Naive thymus-derived CD4-positive, alpha-beta T cell (primary cell): ENCODE data around the gene TRAP1. TPM values are rescaled to one million over a fixed set of nuclear protein-coding genes. Genes with fewer than 3 reads are reported as not detected.
"Not testable (repeated sequence)": the region's sequence is repeated elsewhere in the genome, so short reads cannot be mapped to it uniquely, and the experiment has no call there.

Experiments
- ATAC-seq: fragments of 150-1000 bp; cut with Tn5 transposase; 2 replicates; pipeline ENCODE4 v1.10.0; 2021; ENCODE audit warnings: mild to moderate bottlenecking, moderate library complexity
- CTCF ChIA-PET: fragments of 350-600 bp; sonication (Branson Sonifier 250); formaldehyde crosslinking; loops from one replicate; lab custom pipeline; 2021; ENCODE audit warnings: antibody characterized with exemption; lab: Charles Lee
- POLR2A ChIA-PET: fragments of 350-600 bp; sonication (Branson Sonifier 250); formaldehyde crosslinking; loops from one replicate; lab custom pipeline; 2021; ENCODE audit warnings: antibody characterized with exemption, inconsistent platforms; lab: Charles Lee
- DNase-seq, 9 donors: peaks; one replicate each; pipeline versions ENCODE4 v3.0.0 to v3.0.0-alpha.2; 2020 to 2022; ENCODE audit warnings: mixed read lengths in 1 of 9
- H3K27ac ChIP-seq: one replicate; pipeline ENCODE4 v1.7.0; 2013; ENCODE audit warnings: mild to moderate bottlenecking, low read depth, low read length, moderate library complexity
- H3K27me3 ChIP-seq, 2 donors: one replicate each; pipeline ENCODE4 v1.7.0; 2013; ENCODE audit warnings: low read length in 2 of 2, mild to moderate bottlenecking in 2 of 2, moderate library complexity in 2 of 2; ENCODE audit not compliant: control insufficient read depth in 2 of 2, insufficient read depth in 2 of 2
- H3K36me3 ChIP-seq, 3 experiments: 1 replicate in 2 of 3; 2 replicates in 1 of 3; pipeline ENCODE4 v1.7.0; 2013; ENCODE audit warnings: low read length in 3 of 3, mild to moderate bottlenecking in 3 of 3, moderate library complexity in 1 of 3; ENCODE audit not compliant: insufficient read depth in 3 of 3, control insufficient read depth in 2 of 3
- H3K4me1 ChIP-seq, 2 donors: one replicate each; pipeline ENCODE4 v1.7.0; 2013; ENCODE audit warnings: low read length in 2 of 2, mild to moderate bottlenecking in 2 of 2, moderate library complexity in 1 of 2; ENCODE audit not compliant: control insufficient read depth in 2 of 2, insufficient read depth in 2 of 2
- H3K4me3 ChIP-seq: 2 replicates; pipeline ENCODE4 v1.7.0; 2013; ENCODE audit warnings: mild to moderate bottlenecking, low read length
- H3K9me3 ChIP-seq, 3 experiments: 1 replicate in 2 of 3; 2 replicates in 1 of 3; pipeline ENCODE4 v1.7.0; 2013; ENCODE audit warnings: low read length in 3 of 3; ENCODE audit not compliant: control insufficient read depth in 2 of 3
- H3K27ac Mint-ChIP-seq, 9 donors: one replicate each; pipeline ENCODE4 v1.8.0; 2020 to 2022; ENCODE audit warnings: mixed read lengths in 9 of 9, mild to moderate bottlenecking in 8 of 9, moderate library complexity in 5 of 9, inconsistent platforms in 2 of 9
- H3K27me3 Mint-ChIP-seq, 5 donors: one replicate each; pipeline ENCODE4 v1.8.0; 2021 to 2022; ENCODE audit warnings: mixed read lengths in 5 of 5, mild to moderate bottlenecking in 1 of 5
- H3K36me3 Mint-ChIP-seq, 5 donors: one replicate each; pipeline ENCODE4 v1.8.0; 2020 to 2022; ENCODE audit warnings: mixed read lengths in 5 of 5, mild to moderate bottlenecking in 3 of 5, inconsistent platforms in 1 of 5
- H3K4me1 Mint-ChIP-seq, 7 donors: one replicate each; pipeline ENCODE4 v1.8.0; 2020 to 2022; ENCODE audit warnings: mixed read lengths in 7 of 7, mild to moderate bottlenecking in 3 of 7, inconsistent platforms in 1 of 7
- H3K4me3 Mint-ChIP-seq, 10 donors: one replicate each; pipeline ENCODE4 v1.8.0; 2020 to 2022; ENCODE audit warnings: mild to moderate bottlenecking in 10 of 10, mixed read lengths in 10 of 10, moderate library complexity in 6 of 10, inconsistent platforms in 2 of 10
- H3K9me3 Mint-ChIP-seq, 11 donors: one replicate each; pipeline ENCODE4 v1.8.0; 2020 to 2022; ENCODE audit warnings: mixed read lengths in 11 of 11, mild to moderate bottlenecking in 4 of 11, inconsistent platforms in 1 of 11, moderate library complexity in 1 of 11
- intact Hi-C, 2 donors: fragments of 100-400 bp; cut with micrococcal nuclease; formaldehyde crosslinking; loops; one replicate each; pipeline ENCODE4 v1.15.1; 2023
- polyA plus RNA-seq, 2 donors: library from polyadenylated mRNA; unstranded; fragments of 300-500 nt; fragmentation: Illumina TruSeq; gene quantifications; one replicate each; pipeline ENCODE4 v1.2.3, GENCODE V29; 2021
- total RNA-seq, 6 experiments: library from RNA in 5 of 6; stranded (reverse) in 5 of 6; gene quantifications; 1 replicate in 5 of 6; 2 replicates in 1 of 6; pipeline ENCODE4 v1.2.3 and lab custom pipeline; 2021 to 2026

TRAP1 gene
- total and polyA plus RNA-seq, 7 experiments from 2014 or later: 59.6 to 138 (median 123) TPM

DNA sequence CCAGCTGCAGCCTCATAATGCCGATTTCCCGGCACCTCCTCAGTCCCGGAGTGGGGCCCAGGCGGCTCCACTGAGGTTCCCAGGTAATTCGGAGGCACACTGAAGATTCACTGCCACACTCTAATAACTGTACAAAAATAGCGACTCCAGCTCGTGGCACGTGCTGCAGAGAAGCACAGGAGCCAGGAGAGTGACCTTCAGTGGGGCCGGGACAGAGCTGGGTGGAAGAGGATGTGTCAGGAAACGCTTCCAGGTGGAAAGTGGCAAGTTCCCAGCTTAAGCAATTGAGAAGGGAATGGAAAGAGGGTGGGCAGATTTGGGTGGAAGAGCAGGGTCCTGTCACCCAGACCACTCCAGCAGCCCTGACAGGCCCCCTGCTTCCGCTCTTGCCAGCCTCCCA, 3.1 kb upstream of the TRAP1 start:
- Mint-ChIP-seq H3K27me3 (no peaks in the 10 kb centered on the region), H3K27ac (no peak overlapping the region)

DNA sequence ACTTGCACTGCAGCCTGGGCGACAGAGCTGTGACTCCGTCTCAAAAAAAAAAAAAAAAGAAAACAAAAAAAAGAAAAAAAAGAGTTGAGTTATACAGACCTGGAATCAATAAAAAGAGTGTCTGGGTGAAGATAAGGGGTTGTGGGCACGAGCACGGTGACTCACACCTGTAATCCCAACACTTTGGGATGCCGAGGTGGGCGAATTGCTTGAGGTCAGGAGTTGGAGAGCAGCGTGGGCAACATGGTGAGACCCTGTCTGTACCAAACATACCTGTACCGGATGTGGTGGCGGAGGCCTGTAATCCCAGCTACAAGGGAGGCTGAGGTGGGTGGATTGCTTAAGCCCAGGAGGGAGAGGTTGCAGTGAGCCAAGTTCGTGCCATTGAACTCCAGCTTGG, 1.3 kb upstream of the TRAP1 start:
- H3K4me1 ChIP-seq: peaks cover 6 to 11% of the 10 kb centered on the region in 2 donors
- no peak overlapping the region for H3K27ac ChIP-seq
- peaks cover 12 to 35% (median 27%) of the 10 kb centered on the region in 7 donors for H3K4me1 Mint-ChIP-seq
- DNase-seq (no peak), ATAC-seq (no peak)
- POLR2A ChIA-PET: no interaction called here
- H3K9me3 ChIP-seq: no peaks in the 10 kb centered on the region
- intact Hi-C loops: loop anchor here in 1 of 2 donors (5.0 kb wide), 1 partner anchor 106 kb away; the partner anchor contains the start of gene SLX4
- peaks cover 0 to 9% (median 0%) of the 10 kb centered on the region in 3 experiments for H3K36me3 ChIP-seq
- CTCF ChIA-PET: no interaction called here
- H3K4me3 Mint-ChIP-seq: peak overlapping the region in 8 of 10 donors; percentile 27 to 89 (median 70)
- H3K27me3 Mint-ChIP-seq: no peaks in the 10 kb centered on the region
- no peak overlapping the region for H3K4me3 ChIP-seq
- peaks cover 0 to 4% (median 0%) of the 10 kb centered on the region in 11 donors for H3K9me3 Mint-ChIP-seq
- H3K27ac Mint-ChIP-seq: peak overlapping the region in 7 of 9 donors; percentile 33 to 91 (median 72)
- no peaks in the 10 kb centered on the region for H3K27me3 ChIP-seq
- H3K36me3 Mint-ChIP-seq: peaks cover 0 to 5% (median 4%) of the 10 kb centered on the region in 5 donors

More for the DNA sequence above, 3.1 kb upstream of the TRAP1 start:
- DNase-seq (no peak), ATAC-seq (no peak)
- Histone ChIP-seq H3K9me3 (no peaks in the 10 kb centered on the region), H3K27me3 (no peaks in the 10 kb centered on the region), H3K4me1 (peaks cover 6 to 11% of the 10 kb centered on the region in 2 donors), H3K27ac (no peak overlapping the region), H3K4me3 (no peak overlapping the region), H3K36me3 (peaks cover 0 to 4% (median 0%) of the 10 kb centered on the region in 3 experiments)
- Mint-ChIP-seq H3K4me3 (no peak overlapping the region), H3K9me3 (peaks cover 0 to 4% (median 0%) of the 10 kb centered on the region in 11 donors), H3K4me1 (peaks cover 0 to 17% (median 14%) of the 10 kb centered on the region in 7 donors), H3K36me3 (no peaks in the 10 kb centered on the region)
- CTCF ChIA-PET: no interaction called here
- POLR2A ChIA-PET: interaction anchor here (1.1 kb wide), 1 partner anchor 37 kb away, joined by 3 read pairs; no protein-coding TSS in a partner anchor
- intact Hi-C loops: no loop called here

DNA sequence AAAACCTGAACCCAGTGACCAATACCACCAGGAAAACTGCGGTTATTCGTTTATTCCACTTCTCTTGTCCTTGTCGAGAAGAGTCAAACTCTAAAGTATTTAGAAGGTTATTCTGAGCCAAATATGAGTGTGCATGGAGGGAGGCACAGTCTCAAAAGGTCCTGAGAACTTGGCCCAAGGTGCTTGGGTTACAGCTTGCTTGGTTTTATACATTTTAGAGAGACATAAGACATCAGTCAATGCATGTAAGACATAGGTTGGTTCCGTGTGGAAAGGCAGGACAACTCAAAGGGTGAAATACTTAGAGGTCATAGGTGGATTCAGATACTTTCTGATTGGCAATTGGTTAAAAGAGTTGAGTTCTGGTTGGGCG, 681 bp upstream of the TRAP1 start:
- Mint-ChIP-seq H3K36me3 (peaks cover 0 to 8% (median 4%) of the 10 kb centered on the region in 5 donors), H3K9me3 (peaks cover 0 to 4% (median 0%) of the 10 kb centered on the region in 11 donors), H3K27me3 (no peaks in the 10 kb centered on the region), H3K4me3 (peak overlapping the region; percentile 77 to 93 (median 84)), H3K4me1 (peaks cover 14 to 41% (median 32%) of the 10 kb centered on the region in 7 donors), H3K27ac (peak overlapping the region; percentile 67 to 96 (median 91))
- Histone ChIP-seq H3K4me3 (peak overlapping the region; percentile 67), H3K27me3 (no peaks in the 10 kb centered on the region), H3K9me3 (no peaks in the 10 kb centered on the region), H3K27ac (peak overlapping the region; percentile 94), H3K36me3 (peaks cover 0 to 15% (median 0%) of the 10 kb centered on the region in 3 experiments), H3K4me1 (peaks cover 6 to 11% of the 10 kb centered on the region in 2 donors)
- DNase-seq (no peak), ATAC-seq (no peak)
- ChIA-PET CTCF (interaction anchor here (1.6 kb wide), 1 partner anchor 163 kb away, joined by 3 read pairs; no protein-coding TSS in a partner anchor), POLR2A (interaction anchor here (0.7 to 1.5 kb wide), 5 partner anchors 14 to 163 kb away, joined by 3 to 9 read pairs (median 4); partner anchors contain the start of gene CREBBP)
- intact Hi-C loops: loop anchor here in 1 of 2 donors (5.0 kb wide), 1 partner anchor 106 kb away; the partner anchor contains the start of gene SLX4

DNA sequence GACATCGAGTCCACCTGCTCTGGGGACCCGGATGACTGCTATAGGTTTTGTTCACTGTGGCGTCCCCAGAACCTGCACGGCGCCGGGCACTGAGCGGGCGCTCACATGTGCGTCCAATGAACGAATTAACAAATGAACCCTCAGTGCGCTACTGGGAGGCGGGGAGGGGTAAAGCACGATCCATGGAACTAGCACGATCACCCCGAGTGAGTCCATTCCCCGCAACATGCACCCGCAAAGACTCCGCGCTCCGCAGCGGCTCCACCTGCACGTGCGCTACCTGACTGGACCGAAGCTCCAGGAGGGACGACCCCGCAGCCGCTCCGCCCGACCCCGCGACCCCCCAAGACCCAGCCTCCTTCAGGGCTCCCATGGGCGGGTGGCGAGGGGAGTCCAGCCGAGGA, 491 bp downstream of the TRAP1 start:
- Histone ChIP-seq H3K27me3 (no peaks in the 10 kb centered on the region), H3K36me3 (peaks cover 0 to 18% (median 0%) of the 10 kb centered on the region in 3 experiments), H3K4me3 (peak overlapping the region; percentile 67), H3K27ac (peak overlapping the region; percentile 94), H3K4me1 (peaks cover 6 to 11% of the 10 kb centered on the region in 2 donors), H3K9me3 (no peaks in the 10 kb centered on the region)
- Mint-ChIP-seq H3K36me3 (peaks cover 0 to 8% (median 4%) of the 10 kb centered on the region in 5 donors), H3K4me1 (peaks cover 16 to 52% (median 41%) of the 10 kb centered on the region in 7 donors), H3K4me3 (peak overlapping the region; percentile 81 to 94 (median 88)), H3K27me3 (no peaks in the 10 kb centered on the region), H3K9me3 (peaks cover 0 to 2% (median 0%) of the 10 kb centered on the region in 11 donors), H3K27ac (peak overlapping the region; percentile 61 to 95 (median 91))
- intact Hi-C loops: loop anchor here (1.0 to 5.0 kb wide), 6 partner anchors 27 to 590 kb away; partner anchors contain the start of genes CREBBP (in 1 of the 2), SLX4 (in 1 of the 2), ZNF174 (in 1 of the 2) and ZSCAN32 (in 1 of the 2)
- ChIA-PET CTCF (interaction anchor here (0.5 to 1.6 kb wide), 3 partner anchors 12 to 426 kb away, joined by 3 to 9 read pairs (median 6); no protein-coding TSS in a partner anchor), POLR2A (interaction anchor here (0.9 to 1.5 kb wide), 6 partner anchors 28 to 164 kb away, joined by 3 to 9 read pairs (median 4); partner anchors contain the start of gene CREBBP)
- ATAC-seq: peak; percentile 2
- DNase-seq: peak in 1 of 9 donors; percentile 13

DNA sequence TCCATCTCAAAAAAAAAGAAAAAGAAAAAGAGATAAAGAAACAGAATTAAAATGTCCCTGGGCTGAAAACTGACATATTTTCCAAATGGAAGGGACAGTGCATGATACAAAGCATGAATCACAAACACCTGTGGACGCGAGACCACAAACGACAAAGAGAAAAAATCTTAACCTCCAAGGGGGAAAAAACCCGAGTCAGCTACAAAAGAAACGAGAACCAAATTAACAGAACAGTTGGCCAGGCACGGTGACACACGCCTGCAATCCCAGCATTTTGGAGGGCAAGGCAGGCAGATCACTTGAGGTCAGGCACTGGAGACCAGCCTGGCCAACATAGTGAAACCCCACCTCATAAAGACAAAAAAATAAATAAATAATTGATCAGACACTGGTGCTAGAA, 1.9 kb downstream of the TRAP1 start:
- no peaks in the 10 kb centered on the region for H3K27me3 ChIP-seq
- CTCF ChIA-PET: no interaction called here
- H3K9me3 ChIP-seq: no peaks in the 10 kb centered on the region
- Mint-ChIP-seq H3K27me3 (no peaks in the 10 kb centered on the region), H3K4me3 (peak overlapping the region in 7 of 10 donors; percentile 1 to 86 (median 42)), H3K36me3 (peaks cover 0 to 8% (median 4%) of the 10 kb centered on the region in 5 donors), H3K4me1 (peaks cover 16 to 56% (median 41%) of the 10 kb centered on the region in 7 donors), H3K9me3 (no peaks in the 10 kb centered on the region), H3K27ac (peak overlapping the region in 2 of 9 donors; percentile 31 to 52)
- no peak overlapping the region for H3K4me3 ChIP-seq
- ATAC-seq (no peak), DNase-seq (no peak)
- H3K27ac ChIP-seq: no peak overlapping the region
- POLR2A ChIA-PET: no interaction called here
- H3K36me3 ChIP-seq: peaks cover 0 to 18% (median 0%) of the 10 kb centered on the region in 3 experiments
- intact Hi-C loops: loop anchor here in 1 of 2 donors (5.0 kb wide), 1 partner anchor 103 kb away; the partner anchor contains the start of gene SLX4
- H3K4me1 ChIP-seq: peaks cover 6 to 11% of the 10 kb centered on the region in 2 donors

DNA sequence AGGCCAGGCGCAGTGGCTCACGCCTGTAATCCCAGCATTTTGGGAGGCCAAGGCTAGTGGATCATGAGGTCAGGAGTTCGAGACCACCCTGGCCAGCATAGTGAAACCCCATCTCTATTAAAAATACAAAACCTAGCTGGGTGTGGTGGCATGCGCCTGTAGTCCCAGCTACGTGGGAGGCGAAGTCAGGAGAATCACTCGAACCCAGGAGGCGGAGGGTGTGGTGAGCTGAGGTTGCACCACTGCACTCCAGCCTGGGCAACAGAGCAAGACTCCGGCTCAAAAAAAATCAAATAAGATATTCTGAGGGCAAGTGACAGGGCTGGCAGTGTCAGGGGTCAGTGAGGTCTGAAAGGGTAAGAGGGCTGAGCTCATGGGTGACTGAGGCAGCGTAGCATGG, 2.9 kb downstream of the TRAP1 start:
- H3K36me3 Mint-ChIP-seq: peaks cover 0 to 11% (median 4%) of the 10 kb centered on the region in 5 donors
- H3K27ac Mint-ChIP-seq: peak overlapping the region in 2 of 9 donors; percentile 52 to 77

More for the DNA sequence above, 2.9 kb downstream of the TRAP1 start:
- POLR2A ChIA-PET, H3K9me3 ChIP-seq, H3K27me3 Mint-ChIP-seq, H3K27me3 ChIP-seq, H3K4me3 ChIP-seq, ATAC-seq, intact Hi-C loops, DNase-seq, H3K9me3 Mint-ChIP-seq, CTCF ChIA-PET, H3K27ac ChIP-seq: not testable (repeated sequence)
- Histone ChIP-seq H3K36me3 (peaks cover 0 to 21% (median 0%) of the 10 kb centered on the region in 3 experiments), H3K4me1 (peaks cover 6 to 11% of the 10 kb centered on the region in 2 donors)
- H3K4me3 Mint-ChIP-seq: peak overlapping the region in 4 of 10 donors; percentile 35 to 78 (median 41)
- H3K4me1 Mint-ChIP-seq: peaks cover 17 to 59% (median 45%) of the 10 kb centered on the region in 7 donors
